Thymus (tissue), 11 donors: ENCODE measurements around the gene EDC3. TPM values are rescaled to one million over a fixed set of nuclear protein-coding genes. Genes with fewer than 3 reads are reported as not detected.
A peak's percentile ranks its signal among the peaks of the same experiment; 100 is the strongest.
"Not testable (repeated sequence)": the region's sequence is repeated elsewhere in the genome, so short reads cannot be mapped to it uniquely, and the experiment has no call there.

Source experiments
- DNase-seq, 9 donors: peaks; one replicate each; pipeline ENCODE4 v3.0.0-alpha.2; 2013; ENCODE audit warnings: low spot score in 9 of 9, low read depth in 6 of 9, missing footprints in 1 of 9
- H3K27ac ChIP-seq, 2 donors: one replicate each; pipeline ENCODE4 v1.5.1; 2013; ENCODE audit warnings: control low read depth in 1 of 2, low read depth in 1 of 2, low read length in 1 of 2, mild to moderate bottlenecking in 1 of 2, moderate library complexity in 1 of 2
- H3K27me3 ChIP-seq, 2 donors: one replicate each; pipeline ENCODE4 v1.5.1; 2013; ENCODE audit warnings: low read length in 1 of 2; ENCODE audit not compliant: control insufficient read depth in 2 of 2, insufficient read depth in 1 of 2
- H3K36me3 ChIP-seq, 2 donors: one replicate each; pipeline ENCODE4 v1.5.1; 2013; ENCODE audit warnings: low read length in 1 of 2, mild to moderate bottlenecking in 1 of 2, moderate library complexity in 1 of 2; ENCODE audit not compliant: control insufficient read depth in 2 of 2, insufficient read depth in 2 of 2
- H3K4me1 ChIP-seq, 2 donors: one replicate each; pipeline ENCODE4 v1.5.1; 2013; ENCODE audit warnings: low read length in 2 of 2; ENCODE audit not compliant: control insufficient read depth in 2 of 2, insufficient read depth in 2 of 2
- H3K4me3 ChIP-seq, 2 donors: one replicate each; pipeline ENCODE4 v1.5.1; 2013; ENCODE audit warnings: low read length in 2 of 2, control low read depth in 1 of 2, mild to moderate bottlenecking in 1 of 2
- H3K9me3 ChIP-seq, 2 donors: one replicate each; pipeline ENCODE4 v1.5.1; 2013; ENCODE audit warnings: low read length in 1 of 2, mild to moderate bottlenecking in 1 of 2; ENCODE audit not compliant: control insufficient read depth in 2 of 2, insufficient read depth in 1 of 2
- WGBS: extraction: QIAGEN DNeasy Blood & Tissue Kit; methylation state at CpG from one replicate; pipeline ENCODE4 v1.1.7; 2013; 5-methylcytosine and 5-hydroxymethylcytosine counted together
- polyA plus RNA-seq: library from polyadenylated mRNA; stranded (reverse); fragments of 200-250 nt; gene quantifications from one replicate; pipeline ENCODE4 v1.2.3, GENCODE V29; 2013
- total RNA-seq: library from RNA; stranded (reverse); fragments of 120-200 nt; gene quantifications from one replicate; pipeline ENCODE4 v1.2.4, GENCODE V29; 2013
- donor health status: healthy.

EDC3 gene
- total and polyA plus RNA-seq, 2 donors: 10.1 to 14.6 TPM

DNA sequence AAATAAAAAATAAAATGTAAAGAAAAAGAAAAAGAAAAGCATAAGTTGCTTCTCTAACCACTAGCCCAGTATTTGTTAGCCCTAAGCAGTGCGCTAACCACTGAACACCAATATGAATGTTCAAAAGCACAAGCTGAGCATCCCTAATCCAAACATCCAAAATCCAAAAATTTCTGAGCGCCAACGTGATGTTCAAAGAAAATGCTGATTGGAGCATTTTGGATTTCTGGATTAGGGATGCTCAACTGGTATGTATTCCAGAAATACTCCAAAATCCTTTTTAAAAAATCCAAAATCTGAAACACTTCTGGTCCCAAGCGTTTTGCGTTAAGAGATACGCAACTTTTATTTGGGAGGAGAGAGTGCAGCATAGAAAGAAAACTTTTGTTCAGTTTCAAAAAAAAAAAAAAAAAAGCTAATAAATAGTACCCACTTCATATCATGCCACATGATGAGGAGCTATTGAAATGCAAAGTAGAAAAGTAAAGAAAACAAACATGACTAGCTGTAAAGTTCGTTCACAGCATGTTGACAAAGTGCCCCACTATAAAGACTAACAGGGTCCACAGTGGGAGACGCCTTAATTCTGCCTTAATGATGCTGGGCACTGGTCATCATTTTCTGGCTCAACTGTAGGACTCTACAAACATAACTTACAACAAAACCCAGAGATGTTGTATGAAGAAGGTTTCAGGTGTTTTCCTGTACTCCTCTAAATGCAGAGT lies 32.4 kb downstream of the EDC3 start:
- 97% methylated on average over 8 of the region's 8 CpGs for WGBS
- H3K27ac ChIP-seq: no peak overlapping the region
- no peak overlapping the region for H3K4me3 ChIP-seq
- H3K4me1 ChIP-seq: no peaks in the 10 kb centered on the region
- H3K9me3 ChIP-seq: no peaks in the 10 kb centered on the region
- no peak for DNase-seq
- H3K36me3 ChIP-seq: peaks cover 0 to 12% of the 10 kb centered on the region in 2 donors
- H3K27me3 ChIP-seq: no peaks in the 10 kb centered on the region

DNA sequence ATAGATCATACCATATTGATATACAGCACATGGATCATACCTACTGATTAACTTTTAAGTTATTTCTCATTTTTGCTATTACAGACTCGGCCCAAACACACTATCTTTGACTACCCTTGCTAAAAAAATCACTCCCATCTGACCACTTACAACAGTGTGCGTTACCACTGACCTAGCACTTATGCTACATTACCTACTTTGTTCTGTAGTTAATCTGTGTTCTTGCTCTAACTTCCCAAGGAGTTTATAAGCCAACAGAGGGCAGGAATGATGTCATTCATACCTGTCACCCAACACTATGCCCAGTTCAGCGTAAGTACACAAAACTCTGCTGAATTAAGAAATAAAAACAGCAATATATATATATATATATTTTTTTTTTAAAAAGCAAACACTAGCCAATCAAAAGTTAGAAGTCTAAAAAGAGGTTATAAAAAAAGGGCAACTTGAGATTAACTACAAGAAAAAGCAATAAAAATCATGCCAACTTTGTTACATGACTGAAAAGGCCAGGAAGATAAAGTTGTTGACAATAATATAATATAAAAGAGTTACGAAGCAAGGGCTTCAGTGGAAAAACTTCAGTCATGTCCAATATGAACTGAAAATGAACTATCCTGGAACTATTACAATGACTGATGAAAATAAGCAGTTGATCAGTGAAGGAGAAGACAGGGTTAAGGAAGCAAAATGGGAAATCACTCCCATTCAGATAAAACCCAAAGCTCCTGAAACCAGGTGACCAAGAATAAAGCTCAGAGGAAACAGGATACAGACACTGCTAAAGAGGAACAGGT lies 33.6 kb downstream of the EDC3 start:
- Histone ChIP-seq H3K27ac (no peak overlapping the region), H3K36me3 (peaks cover 0 to 2% of the 10 kb centered on the region in 2 donors), H3K27me3 (no peaks in the 10 kb centered on the region), H3K4me1 (no peaks in the 10 kb centered on the region), H3K4me3 (no peak overlapping the region), H3K9me3 (no peaks in the 10 kb centered on the region)
- DNase-seq: no peak
- WGBS: 97% methylated on average over 4 of the region's 4 CpGs

DNA sequence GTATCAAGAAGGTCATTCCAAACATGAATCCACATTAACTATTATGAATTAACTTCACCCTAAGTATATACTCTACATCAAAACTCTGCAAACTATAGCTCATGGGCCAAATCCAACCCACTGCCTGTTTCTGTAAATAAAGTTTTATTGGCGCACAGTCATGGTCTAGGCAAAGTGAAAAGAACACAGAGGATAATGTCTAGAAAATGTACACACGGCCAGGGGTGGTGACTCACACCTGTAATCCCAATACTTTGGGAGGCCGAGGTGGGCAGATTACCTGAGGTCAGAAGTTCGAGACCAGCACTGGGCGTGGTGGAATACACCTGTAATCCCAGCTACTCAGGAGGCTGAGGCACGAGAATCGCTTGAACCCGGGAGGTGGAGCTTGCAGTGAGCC lies 34.5 kb downstream of the EDC3 start:
- 97% methylated on average over 8 of the region's 8 CpGs for WGBS
- DNase-seq, H3K9me3 ChIP-seq: not testable (repeated sequence)

DNA sequence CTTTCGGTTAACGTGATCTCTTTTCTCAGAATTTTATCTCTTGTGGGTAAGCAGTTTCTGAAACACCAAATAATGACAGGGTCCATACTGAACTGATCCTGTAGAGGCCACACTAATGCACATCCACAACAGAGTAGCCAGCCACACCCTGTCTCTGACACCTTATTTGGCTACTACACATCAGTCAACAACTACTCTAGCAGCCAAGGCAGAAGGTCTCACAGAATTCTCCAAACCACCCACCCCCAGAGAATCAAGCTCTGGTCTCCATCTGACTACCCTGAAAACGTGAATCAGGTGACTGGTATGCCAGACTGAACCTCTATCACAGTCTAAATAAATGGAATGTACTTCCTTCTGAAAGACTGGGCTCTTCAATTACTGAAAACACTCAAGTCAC lies 38.0 kb downstream of the EDC3 start:
- Histone ChIP-seq H3K9me3 (no peaks in the 10 kb centered on the region), H3K4me1 (no peaks in the 10 kb centered on the region), H3K36me3 (peaks cover 6 to 10% of the 10 kb centered on the region in 2 donors), H3K27ac (no peak overlapping the region), H3K27me3 (no peaks in the 10 kb centered on the region), H3K4me3 (no peak overlapping the region)
- no peak for DNase-seq
- 95% methylated on average over 3 of the region's 3 CpGs for WGBS

More for the DNA sequence above, 34.5 kb downstream of the EDC3 start:
- not testable (repeated sequence) for H3K4me1 ChIP-seq, H3K27ac ChIP-seq, H3K4me3 ChIP-seq, H3K27me3 ChIP-seq, H3K36me3 ChIP-seq

DNA sequence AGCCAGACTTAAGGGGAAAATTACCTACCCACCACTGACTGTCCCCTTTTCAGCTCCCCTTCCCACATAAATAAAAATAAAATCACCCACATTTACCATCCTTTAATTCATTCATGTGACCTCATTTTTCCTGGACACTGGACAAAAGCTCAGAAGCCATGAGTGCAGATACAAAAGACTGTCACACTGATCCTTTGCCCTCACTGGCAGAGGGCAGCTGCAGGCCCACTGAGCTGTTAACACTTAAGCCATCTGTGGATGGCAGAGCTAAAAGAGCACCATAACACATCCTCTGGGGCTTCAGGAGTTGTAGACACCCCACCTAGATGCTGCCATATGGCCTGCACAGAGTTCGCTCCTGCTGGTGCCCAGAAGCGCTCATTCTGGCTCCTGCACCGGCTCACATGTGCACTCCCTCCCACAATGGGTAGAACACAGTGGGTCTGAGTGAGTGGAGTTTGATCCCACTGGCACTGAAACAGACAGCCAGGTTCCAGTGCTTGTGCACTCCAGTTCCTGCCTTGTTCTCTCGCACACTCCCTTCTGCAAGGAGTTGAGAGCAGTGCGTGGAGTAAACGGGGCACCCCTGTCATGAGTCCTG lies 38.8 kb downstream of the EDC3 start:
- Histone ChIP-seq H3K9me3 (no peaks in the 10 kb centered on the region), H3K36me3 (peaks cover 9 to 13% of the 10 kb centered on the region in 2 donors), H3K4me1 (no peaks in the 10 kb centered on the region), H3K27me3 (no peaks in the 10 kb centered on the region), H3K27ac (no peak overlapping the region), H3K4me3 (no peak overlapping the region)
- 98% methylated on average over 6 of the region's 6 CpGs for WGBS
- no peak for DNase-seq

DNA sequence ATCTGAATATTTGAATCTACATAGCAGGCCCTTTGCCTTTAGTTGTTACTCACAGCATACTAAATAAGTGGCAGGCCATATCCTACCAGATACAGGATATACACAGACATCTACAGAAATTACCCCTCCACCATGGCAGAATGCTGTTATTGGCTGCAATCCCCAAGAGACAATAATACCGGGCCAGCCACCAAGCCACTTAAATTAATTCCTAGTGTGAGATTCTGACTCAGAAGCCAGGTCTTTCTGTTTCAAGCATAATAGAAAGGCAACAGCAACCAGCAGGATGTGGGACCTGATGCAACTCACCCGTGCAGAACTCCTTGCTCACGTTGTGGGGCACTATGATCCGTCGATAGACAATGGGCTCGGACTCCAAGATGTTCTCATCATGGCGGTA lies 40.4 kb downstream of the EDC3 start:
- H3K27ac ChIP-seq: no peak overlapping the region
- H3K4me3 ChIP-seq: no peak overlapping the region
- no peaks in the 10 kb centered on the region for H3K27me3 ChIP-seq
- no peaks in the 10 kb centered on the region for H3K9me3 ChIP-seq
- no peaks in the 10 kb centered on the region for H3K4me1 ChIP-seq
- H3K36me3 ChIP-seq: peaks cover 13 to 17% of the 10 kb centered on the region in 2 donors
- 96% methylated on average over 7 of the region's 7 CpGs for WGBS
- no peak for DNase-seq

DNA sequence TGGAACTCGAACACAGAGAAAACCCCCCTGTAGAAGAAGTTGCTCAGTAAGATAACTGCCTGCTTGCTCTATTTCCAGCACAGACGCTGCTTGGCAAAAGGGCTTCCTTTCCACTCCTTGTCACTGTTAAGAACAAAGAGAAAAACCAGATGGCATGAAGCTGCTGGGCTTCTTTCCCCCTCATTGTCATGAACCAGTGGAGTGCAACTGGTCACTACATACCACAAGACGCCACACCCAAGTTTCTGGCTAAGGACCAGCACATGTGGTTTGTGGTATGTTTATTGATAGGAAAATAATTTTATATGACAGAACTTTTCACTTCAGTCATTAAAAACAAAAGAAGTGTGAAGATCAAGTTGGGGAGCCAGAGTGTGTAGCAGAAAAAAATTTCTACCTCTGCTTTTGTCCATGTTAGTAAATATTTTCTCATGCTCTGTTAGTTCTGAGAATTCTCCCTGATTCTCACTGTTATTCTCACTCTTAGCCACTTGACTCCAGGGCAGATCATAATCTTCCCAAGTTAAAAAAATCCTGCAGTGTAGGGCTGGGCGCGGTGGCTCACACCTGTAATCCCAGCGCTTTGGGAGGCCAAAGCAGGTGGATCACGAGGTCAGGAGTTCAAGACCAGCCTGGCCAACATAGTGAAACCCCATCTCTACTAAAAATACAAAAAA lies 42.3 kb downstream of the EDC3 start:
- peaks cover 17% of the 10 kb centered on the region in 2 donors for H3K36me3 ChIP-seq
- WGBS: 95% methylated on average over 7 of the region's 7 CpGs
- H3K4me1 ChIP-seq: no peaks in the 10 kb centered on the region
- DNase-seq: no peak
- peak overlapping the region in 1 of 2 donors; percentile 41 for H3K27ac ChIP-seq
- no peaks in the 10 kb centered on the region for H3K9me3 ChIP-seq
- no peak overlapping the region for H3K4me3 ChIP-seq
- H3K27me3 ChIP-seq: no peaks in the 10 kb centered on the region

DNA sequence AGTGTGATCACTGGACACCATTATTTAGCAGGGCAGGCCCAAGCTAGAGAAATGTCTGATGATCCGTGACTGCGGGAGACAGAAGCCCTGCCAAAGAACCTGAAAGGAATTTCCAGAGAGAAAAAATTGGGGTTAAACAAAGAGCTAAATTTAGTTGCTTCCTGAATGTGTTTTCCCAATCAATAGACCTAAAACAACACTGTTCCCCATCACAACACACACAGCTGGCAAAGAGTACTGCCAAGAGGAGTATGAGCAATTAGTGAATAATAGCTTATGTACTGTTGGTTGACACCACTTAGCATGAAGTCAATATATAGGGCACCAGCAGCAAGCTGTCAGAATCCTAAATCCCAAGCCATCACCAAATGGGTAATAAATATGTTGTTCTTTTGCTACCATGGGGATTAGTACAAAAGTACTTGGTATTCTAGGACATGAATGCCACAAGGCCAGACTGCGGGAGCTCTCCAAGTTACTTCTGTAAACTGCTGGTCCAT lies 44.5 kb downstream of the EDC3 start:
- H3K36me3 ChIP-seq: peaks cover 17 to 19% of the 10 kb centered on the region in 2 donors
- H3K27me3 ChIP-seq: no peaks in the 10 kb centered on the region
- no peak overlapping the region for H3K27ac ChIP-seq
- no peak overlapping the region for H3K4me3 ChIP-seq
- H3K9me3 ChIP-seq: no peaks in the 10 kb centered on the region
- no peaks in the 10 kb centered on the region for H3K4me1 ChIP-seq
- no peak for DNase-seq
- 95% methylated on average over 3 of the region's 3 CpGs for WGBS
